ENCODE data around the gene PEX6. TPM values are rescaled to one million over a fixed set of nuclear protein-coding genes. Genes with fewer than 3 reads are reported as not detected.
A peak's percentile ranks its signal among the peaks of the same experiment; 100 is the strongest.

Gene PEX6
- total and polyA plus RNA-seq, 2 donors (not counting 3 experiments of a cell fraction or from before 2014, with no cell fraction given), result 9.9 to 11.2 TPM

DNA sequence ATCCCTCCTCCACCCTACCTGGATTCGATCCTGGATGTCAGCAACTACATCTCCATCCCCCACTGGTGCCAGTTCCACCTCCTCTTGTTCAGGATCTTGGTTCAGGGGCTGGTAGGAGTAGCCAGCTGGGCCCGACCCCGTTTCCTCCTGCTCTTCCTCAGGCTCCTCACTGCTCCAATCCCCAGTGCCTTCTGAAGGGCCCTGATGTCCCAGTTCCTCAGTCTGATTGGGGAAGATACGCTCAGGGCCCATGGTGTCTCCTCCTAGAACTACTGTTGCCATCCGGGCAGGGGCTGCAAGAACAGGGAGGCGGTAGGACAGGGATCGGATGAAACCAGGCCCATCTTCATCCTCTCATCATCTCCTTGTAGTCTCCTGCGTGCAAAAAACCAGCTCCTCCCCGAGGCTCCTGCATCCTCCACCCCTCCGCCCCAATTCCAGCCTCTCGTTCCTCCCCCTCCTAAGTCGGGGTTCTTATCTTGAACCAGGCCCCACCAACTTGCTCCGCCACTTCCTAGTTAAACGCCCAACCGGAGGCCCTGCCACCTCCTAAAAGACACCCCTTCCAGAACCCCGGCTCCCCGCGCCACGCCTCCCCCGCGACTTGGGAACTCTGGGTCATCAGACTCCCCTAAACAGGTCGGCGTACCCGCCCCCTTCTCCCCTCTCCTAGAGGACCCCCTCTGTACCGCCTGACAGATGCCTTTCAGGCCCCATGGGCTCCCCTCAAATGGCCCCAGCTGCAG lies 34.3 kb upstream of the PEX6 start:
- Histone ChIP-seq H3K4me3 (replicated peaks in 1 of 3; ENCODE audit: insufficient read depth in 1 of 3, low read depth in 1 of 3, low read length in 3 of 3) (peak overlapping the region; percentile 56 to 87 (median 72)), H3K4me1 (ENCODE audit: control insufficient read depth, extremely low read depth, insufficient read depth, low read length) (peaks cover 17% of the 10 kb centered on the region), H3K36me3 (ENCODE audit: control insufficient read depth in 2 of 2, extremely low read depth in 1 of 2, insufficient read depth in 2 of 2, low read length in 2 of 2) (peaks cover 10 to 26% of the 10 kb centered on the region in 2 experiments), H3K9ac (replicated peaks; ENCODE audit: extremely low read depth, insufficient read depth, low read length) (peak overlapping the region; percentile 49), H3K9me1 (replicated peaks; ENCODE audit: control insufficient read depth, extremely low read depth, insufficient read depth, low read length) (no peaks in the 10 kb centered on the region), H3K27me3 (ENCODE audit: control insufficient read depth in 2 of 2, insufficient read depth in 2 of 2, low read length in 2 of 2) (no peaks in the 10 kb centered on the region), H3K9me3 (replicated peaks; ENCODE audit: control insufficient read depth, insufficient read depth, low read length) (no peaks in the 10 kb centered on the region), H3K27ac (ENCODE audit: insufficient read depth, low read depth, low read length) (peak overlapping the region; percentile 29), H3K4me2 (ENCODE audit: insufficient read depth, low read length) (peak overlapping the region; percentile 86), H2AFZ (ENCODE audit: low read depth, low read length) (peak overlapping the region; percentile 84), H3K79me2 (ENCODE audit: control insufficient read depth, insufficient read depth, low read length) (peaks cover 34% of the 10 kb centered on the region), H4K20me1 (replicated peaks; ENCODE audit: control insufficient read depth, extremely low read depth, insufficient read depth, low read length) (no peaks in the 10 kb centered on the region)
- no peak for DNase-seq (ENCODE audit: low read depth, low spot score)
- POLR2A ChIA-PET, result interaction anchor here (0.7 to 1.9 kb wide), 8 partner anchors 17 to 84 kb away, joined by 3 to 9 read pairs (median 5); partner anchors contain the start of genes CNPY3, CUL7, KLC4 and MRPL2
- intact Hi-C loops (cut with micrococcal nuclease), result loop anchor here (1.0 to 5.0 kb wide), 2 partner anchors 29 to 51 kb away; partner anchors contain the start of genes GNMT and PPP2R5D
- CTCF ChIA-PET, result interaction anchor here (0.9 to 8.7 kb wide), 6 partner anchors 25 to 131 kb away, joined by 3 to 55 read pairs (median 4); partner anchors contain the start of genes CUL7 and PEX6
- dilution Hi-C loops (cut with MboI; ENCODE audit: extremely low pct_ligation_motif_present, low sequenced_read_pairs), result no loop called here
- BruUV-seq (replicated peaks), result TSS peak; percentile 80
- no peak for TF ChIP-seq MYC (IDR thresholded peaks at IDR 0.05; ENCODE audit: low read depth, low read length)
- TF ChIP-seq, protein P1, sequence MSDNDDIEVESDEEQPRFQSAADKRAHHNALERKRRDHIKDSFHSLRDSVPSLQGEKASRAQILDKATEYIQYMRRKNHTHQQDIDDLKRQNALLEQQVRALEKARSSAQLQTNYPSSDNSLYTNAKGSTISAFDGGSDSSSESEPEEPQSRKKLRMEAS (IDR thresholded peaks at IDR 0.05; ENCODE audit: insufficient read depth, insufficient read length), result no peak
- peak; percentile 24 for TF ChIP-seq POLR2A (IDR thresholded peaks at IDR 0.05; ENCODE audit: low read depth, low read length)
- FAIRE-seq, result peak; percentile 21

DNA sequence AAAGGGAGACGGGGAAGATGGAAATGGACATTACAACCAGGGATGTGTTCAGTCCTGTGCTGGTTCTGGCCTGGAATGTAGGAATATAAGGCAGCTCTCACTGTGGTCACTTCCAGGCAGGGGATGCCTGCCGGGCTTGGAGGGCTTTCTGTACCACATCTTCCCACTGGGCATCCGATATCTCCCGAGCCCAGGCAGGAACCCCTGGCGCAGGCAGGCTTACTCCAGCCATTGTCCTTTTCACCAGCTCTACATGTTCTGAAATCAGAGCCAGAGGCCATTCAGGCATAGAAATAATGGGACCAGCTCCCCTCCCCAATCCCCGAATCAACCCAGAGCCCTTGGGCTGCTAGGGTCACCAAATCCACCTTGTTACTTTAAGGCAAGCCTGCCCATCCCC lies 33.4 kb upstream of the PEX6 start:
- CTCF ChIA-PET, result interaction anchor here (8.7 kb wide), 1 partner anchor 132 kb away, joined by 55 read pairs; no protein-coding TSS in a partner anchor
- intact Hi-C loops (cut with micrococcal nuclease), result loop anchor here (5.0 kb wide), 1 partner anchor 50 kb away; the partner anchor contains the start of gene GNMT
- no peak overlapping the region for H3K9ac ChIP-seq (replicated peaks; ENCODE audit: extremely low read depth, insufficient read depth, low read length)
- TF ChIP-seq EZH2 (IDR thresholded peaks at IDR 0.05; ENCODE audit: borderline replicate concordance, low read depth, low read length, severe bottlenecking), result no peak
- TF ChIP-seq, protein P1 (IDR thresholded peaks at IDR 0.05; ENCODE audit: insufficient read depth, insufficient read length), result no peak
- TF ChIP-seq, protein P2, sequence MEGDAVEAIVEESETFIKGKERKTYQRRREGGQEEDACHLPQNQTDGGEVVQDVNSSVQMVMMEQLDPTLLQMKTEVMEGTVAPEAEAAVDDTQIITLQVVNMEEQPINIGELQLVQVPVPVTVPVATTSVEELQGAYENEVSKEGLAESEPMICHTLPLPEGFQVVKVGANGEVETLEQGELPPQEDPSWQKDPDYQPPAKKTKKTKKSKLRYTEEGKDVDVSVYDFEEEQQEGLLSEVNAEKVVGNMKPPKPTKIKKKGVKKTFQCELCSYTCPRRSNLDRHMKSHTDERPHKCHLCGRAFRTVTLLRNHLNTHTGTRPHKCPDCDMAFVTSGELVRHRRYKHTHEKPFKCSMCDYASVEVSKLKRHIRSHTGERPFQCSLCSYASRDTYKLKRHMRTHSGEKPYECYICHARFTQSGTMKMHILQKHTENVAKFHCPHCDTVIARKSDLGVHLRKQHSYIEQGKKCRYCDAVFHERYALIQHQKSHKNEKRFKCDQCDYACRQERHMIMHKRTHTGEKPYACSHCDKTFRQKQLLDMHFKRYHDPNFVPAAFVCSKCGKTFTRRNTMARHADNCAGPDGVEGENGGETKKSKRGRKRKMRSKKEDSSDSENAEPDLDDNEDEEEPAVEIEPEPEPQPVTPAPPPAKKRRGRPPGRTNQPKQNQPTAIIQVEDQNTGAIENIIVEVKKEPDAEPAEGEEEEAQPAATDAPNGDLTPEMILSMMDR (IDR thresholded peaks at IDR 0.05; ENCODE audit: extremely low read depth in 1 of 2, insufficient read depth in 1 of 2, low read depth in 1 of 2, low read length in 2 of 2), result no peak
- TF ChIP-seq MYC (IDR thresholded peaks at IDR 0.05; ENCODE audit: low read depth, low read length), result no peak
- no peak for TF ChIP-seq GATA2 (IDR thresholded peaks at IDR 0.05; ENCODE audit: insufficient read depth, insufficient read length, low read depth, low read length)
- no peak for TF ChIP-seq FOS (IDR thresholded peaks at IDR 0.05; ENCODE audit: borderline replicate concordance, insufficient read depth, low read length)
- TF ChIP-seq POLR2A (IDR thresholded peaks at IDR 0.05; ENCODE audit: low read depth, low read length), result no peak
- no peak for TF ChIP-seq POLR2AphosphoS5 (IDR thresholded peaks at IDR 0.05; ENCODE audit: insufficient read depth, low read depth, low read length)
- no peak for TF ChIP-seq JUN (IDR thresholded peaks at IDR 0.05; ENCODE audit: borderline replicate concordance, insufficient read depth, insufficient read length, low read depth)
- no peak overlapping the region for H2AFZ ChIP-seq (ENCODE audit: low read depth, low read length)
- no peaks in the 10 kb centered on the region for H4K20me1 ChIP-seq (replicated peaks; ENCODE audit: control insufficient read depth, extremely low read depth, insufficient read depth, low read length)
- DNase-seq (ENCODE audit: low read depth, low spot score) (no peak), FAIRE-seq (no peak)
- no peaks in the 10 kb centered on the region for H3K9me3 ChIP-seq (replicated peaks; ENCODE audit: control insufficient read depth, insufficient read depth, low read length)
- H3K27ac ChIP-seq (ENCODE audit: insufficient read depth, low read depth, low read length), result no peak overlapping the region
- peaks cover 17% of the 10 kb centered on the region for H3K4me1 ChIP-seq (ENCODE audit: control insufficient read depth, extremely low read depth, insufficient read depth, low read length)
- no TSS peak for BruUV-seq (replicated peaks)
- POLR2A ChIA-PET, result interaction anchor here (1.0 kb wide), 1 partner anchor 28 kb away, joined by 3 read pairs; the partner anchor contains the start of gene PPP2R5D
- H3K36me3 ChIP-seq (ENCODE audit: control insufficient read depth in 2 of 2, extremely low read depth in 1 of 2, insufficient read depth in 2 of 2, low read length in 2 of 2), result peaks cover 14 to 28% of the 10 kb centered on the region in 2 experiments
- H3K79me2 ChIP-seq (ENCODE audit: control insufficient read depth, insufficient read depth, low read length), result peaks cover 34% of the 10 kb centered on the region
- H3K9me1 ChIP-seq (replicated peaks; ENCODE audit: control insufficient read depth, extremely low read depth, insufficient read depth, low read length), result no peaks in the 10 kb centered on the region
- no peak overlapping the region for H3K4me3 ChIP-seq (replicated peaks in 1 of 3; ENCODE audit: insufficient read depth in 1 of 3, low read depth in 1 of 3, low read length in 3 of 3)
- dilution Hi-C loops (cut with MboI; ENCODE audit: extremely low pct_ligation_motif_present, low sequenced_read_pairs), result no loop called here
- H3K4me2 ChIP-seq (ENCODE audit: insufficient read depth, low read length), result peak overlapping the region; percentile 86
- no peaks in the 10 kb centered on the region for H3K27me3 ChIP-seq (ENCODE audit: control insufficient read depth in 2 of 2, insufficient read depth in 2 of 2, low read length in 2 of 2)

All from endothelial cell of umbilical vein (primary cell).